WTC11 (cell line): ENCODE results near the gene KCNK3. TPM values are rescaled to one million over a fixed set of nuclear protein-coding genes. Genes with fewer than 3 reads are reported as not detected.

Experiments
- ATAC-seq: fragments of 200-7000 bp; cut with Tn5 transposase; 2 replicates; pipeline ENCODE4 v1.10.0; 2021; ENCODE audit warnings: mild to moderate bottlenecking, moderate library complexity
- Bru-seq: library from RNA; stranded (reverse); fragments of 400-500 nt; gene quantifications from one replicate; lab custom pipeline; 2021; lab: Mats Ljungman, UMichigan
- CTCF ChIA-PET: fragments of 300-600 bp; sonication (Branson Sonifier 250); formaldehyde crosslinking; loops from one replicate; lab custom pipeline; 2021; ENCODE audit warnings: antibody characterized with exemption; lab: Charles Lee
- POLR2A ChIA-PET: fragments of 350-600 bp; sonication (Branson Sonifier 250); formaldehyde crosslinking; loops from one replicate; lab custom pipeline; 2021; ENCODE audit warnings: antibody characterized with exemption; lab: Charles Lee
- DNase-seq: peaks from one replicate; pipeline ENCODE4 v3.0.0; 2021; ENCODE audit warnings: low spot score
- H3K27ac Mint-ChIP-seq: 2 replicates; pipeline ENCODE4 v1.8.0; 2021; ENCODE audit warnings: mixed read lengths
- H3K27me3 Mint-ChIP-seq: 2 replicates; pipeline ENCODE4 v1.8.0; 2021; ENCODE audit warnings: low read depth, mild to moderate bottlenecking, moderate library complexity, mixed read lengths
- H3K36me3 Mint-ChIP-seq: 2 replicates; pipeline ENCODE4 v1.8.0; 2021; ENCODE audit warnings: mixed read lengths
- H3K4me1 Mint-ChIP-seq: 2 replicates; pipeline ENCODE4 v1.8.0; 2022; ENCODE audit warnings: mixed read lengths
- H3K4me3 Mint-ChIP-seq: 2 replicates; pipeline ENCODE4 v1.8.0; 2021; ENCODE audit warnings: mild to moderate bottlenecking, moderate library complexity, mixed read lengths
- H3K9me3 Mint-ChIP-seq: 2 replicates; pipeline ENCODE4 v1.8.0; 2021; ENCODE audit warnings: mixed read lengths
- CDX4 ChIP-seq: fragments of 250-450 bp; sonication (Bioruptor Pico); IDR thresholded peaks from 2 replicates; pipeline ENCODE4 v1.9.0; 2021; ENCODE audit warnings: moderate library complexity, mild to moderate bottlenecking, inconsistent platforms, borderline replicate concordance
- FOXP4 ChIP-seq: sonication (generic); formaldehyde crosslinking; IDR thresholded peaks from 2 replicates; pipeline ENCODE4 v1.8.0; 2022; ENCODE audit warnings: mild to moderate bottlenecking, missing genetic modification reagents
- GABPB1 ChIP-seq: sonication (generic); formaldehyde crosslinking; IDR thresholded peaks from 2 replicates; pipeline ENCODE4 v1.8.1; 2023; ENCODE audit warnings: mild to moderate bottlenecking, missing genetic modification reagents
- GTF2I ChIP-seq: fragments of 250-450 bp; sonication (Bioruptor Pico); conservative IDR thresholded peaks from 2 replicates; pipeline ENCODE4 v1.4.0; 2021; ENCODE audit warnings: mild to moderate bottlenecking
- NFATC4 ChIP-seq: fragments of 250-450 bp; sonication (Bioruptor Pico); IDR thresholded peaks from 2 replicates; pipeline ENCODE4 v1.9.0; 2021; ENCODE audit warnings: mild to moderate bottlenecking
- ZNF138 ChIP-seq: sonication (generic); formaldehyde crosslinking; conservative IDR thresholded peaks from 2 replicates; pipeline ENCODE4 v1.8.1; 2022; ENCODE audit warnings: mild to moderate bottlenecking, moderate library complexity, missing genetic modification reagents
- ZNF219 ChIP-seq: sonication (generic); formaldehyde crosslinking; IDR thresholded peaks from 2 replicates; pipeline ENCODE4 v1.8.0; 2023; ENCODE audit warnings: missing genetic modification reagents, mild to moderate bottlenecking, borderline replicate concordance
- ZNF281 ChIP-seq: sonication (generic); formaldehyde crosslinking; IDR thresholded peaks from 2 replicates; pipeline ENCODE4 v1.8.0; 2023; ENCODE audit warnings: mild to moderate bottlenecking, missing genetic modification reagents
- ZNF425 ChIP-seq: fragments of 250-450 bp; sonication (Bioruptor Pico); conservative IDR thresholded peaks from 2 replicates; pipeline ENCODE4 v1.9.0; 2021; ENCODE audit warnings: mild to moderate bottlenecking
- ZNF512 ChIP-seq: sonication (generic); formaldehyde crosslinking; IDR thresholded peaks from 2 replicates; pipeline ENCODE4 v1.8.1; 2022; ENCODE audit warnings: missing genetic modification reagents, borderline replicate concordance
- ZSCAN18 ChIP-seq: fragments of 250-450 bp; sonication (Bioruptor Pico); IDR thresholded peaks from 2 replicates; pipeline ENCODE4 v2.1.2; 2022; ENCODE audit warnings: mild to moderate bottlenecking, moderate library complexity
- long read RNA-seq, 3 experiments: library from RNA in 1 of 3; library from capped mRNA in 1 of 3; library from polyadenylated mRNA in 1 of 3; unstranded in 2 of 3; stranded (forward) in 1 of 3; transcript quantifications; one replicate each; pipeline ENCODE4 v2.0.0, GENCODE V29; 2021
- total RNA-seq: library from RNA; stranded (reverse); gene quantifications from 3 replicates; pipeline ENCODE4 v1.2.3, GENCODE V29; 2021

KCNK3 gene
- 0.22 to 0.30 TPM (median 0.30 TPM) in 3 replicates for total RNA-seq
- percentile 5 among the genes with signal in this experiment for Bru-seq, nascent RNA
- long read RNA-seq, experiment 1, full-length matches to known transcripts, result 1 of 1 reads
- long read RNA-seq, experiment 1, partial matches to known transcripts, result 0 of 1 reads
- long read RNA-seq, experiment 1, other reads (novel, unspliced or antisense), result 0 of 1 reads
- long read RNA-seq, experiment 2, result 0 reads
- long read RNA-seq, experiment 3, result 0 reads

GRCh38 chr2:26692279-26692896 lies at the start of gene KCNK3:
Gene KCNK3 (plus strand): TSS chr2:26692722. CDS start chr2:26692876, 154 bp downstream.
- ChIA-PET CTCF (interaction anchor here (1.2 to 1.6 kb wide), 2 partner anchors 52 to 251 kb away, joined by 3 to 7 read pairs; no protein-coding TSS in a partner anchor), POLR2A (interaction anchor here (0.5 kb wide), 1 partner anchor 57 kb away, joined by 6 read pairs; no protein-coding TSS in a partner anchor)
- Mint-ChIP-seq H3K4me3 (peak within 1 kb of the TSS; percentile 74), H3K27ac (peak within 1 kb of the TSS; percentile 78; the same call in 1 of the 2 replicates), H3K36me3 (no peaks in the 10 kb centered on the region), H3K4me1 (peaks cover 12% of the 10 kb centered on the region), H3K9me3 (no peaks in the 10 kb centered on the region), H3K27me3 (peaks cover 61% of the 10 kb centered on the region)
- TF ChIP-seq ZNF512 (0 out of 2 replicates have a peak, but pooled peaks have one; percentile 46), ZNF425 (CRISPR knock-in tag) (no peak)
- ATAC-seq (peak; percentile 80), DNase-seq (peak; percentile 78)

- H3K36me3 Mint-ChIP-seq, result no peaks in the 10 kb centered on the region
- ATAC-seq, result no peak
- H3K4me3 Mint-ChIP-seq, result no peak overlapping the region
- no peaks in the 10 kb centered on the region; the same call in 1 of the 2 replicates for H3K27me3 Mint-ChIP-seq
- POLR2A ChIA-PET, result no interaction called here
- CTCF ChIA-PET, result interaction anchor here (1.3 to 1.9 kb wide), 2 partner anchors 29 to 66 kb away, joined by 3 to 4 read pairs; no protein-coding TSS in a partner anchor
- H3K9me3 Mint-ChIP-seq, result no peaks in the 10 kb centered on the region
- no peak for TF ChIP-seq GTF2I
- TF ChIP-seq, all 79 proteins: peak for 0
- DNase-seq, result no peak
- H3K27ac Mint-ChIP-seq, result no peak overlapping the region
- H3K4me1 Mint-ChIP-seq, result peaks cover 23% of the 10 kb centered on the region
These were observed 48.2 kb upstream of the KCNK3 start for GRCh38 chr2:26644188-26644835.

- ChIA-PET POLR2A (no interaction called here), CTCF (interaction anchor here (1.9 kb wide), 1 partner anchor 68 kb away, joined by 4 read pairs; no protein-coding TSS in a partner anchor)
- Mint-ChIP-seq H3K9me3 (peaks cover 6% of the 10 kb centered on the region; the same call in 1 of the 2 replicates), H3K36me3 (no peaks in the 10 kb centered on the region), H3K27ac (no peak overlapping the region), H3K4me1 (peaks cover 14% of the 10 kb centered on the region), H3K4me3 (no peak overlapping the region), H3K27me3 (peaks cover under 1% of the 10 kb centered on the region; the same call in 1 of the 2 replicates)
- TF ChIP-seq ZNF138 (CRISPR knock-in tag) (no peak), FOXP4 (CRISPR knock-in tag) (no peak), GABPB1 (no peak), ZNF281 (CRISPR knock-in tag) (no peak), ZSCAN18 (no peak), CDX4 (no peak), ZNF219 (CRISPR knock-in tag) (no peak), NFATC4 (CRISPR knock-in tag) (no peak)
- no peak for DNase-seq
- no peak for ATAC-seq
These were observed 46.8 kb upstream of the KCNK3 start for GRCh38 chr2:26645762-26646161.
